ENCODE data around the gene AGER. TPM values are rescaled to one million over a fixed set of nuclear protein-coding genes. Genes with fewer than 3 reads are reported as not detected.

Gene AGER
- total RNA-seq, 1 experiment from 2014 or later, result 14.3 TPM

DNA sequence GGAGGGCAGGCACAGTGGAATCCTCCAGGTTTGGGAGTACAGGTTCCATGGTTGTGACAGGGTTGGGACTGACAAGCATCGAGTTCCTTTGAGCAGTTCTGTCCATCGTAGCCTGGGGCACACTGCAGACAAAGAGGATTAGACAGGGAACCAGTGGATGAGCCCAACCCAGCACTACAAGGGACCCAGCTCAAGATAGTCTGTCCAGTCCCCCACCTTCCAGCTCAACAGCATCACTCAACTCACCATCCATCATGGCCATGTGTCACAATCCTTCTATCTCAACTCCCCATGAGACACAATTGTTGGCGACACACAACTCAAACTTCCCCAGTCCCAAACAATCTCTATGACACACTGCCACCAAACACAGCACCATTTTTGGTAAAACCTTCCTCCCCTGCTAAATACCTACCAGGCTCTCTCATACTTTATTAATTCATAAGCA lies 20.2 kb upstream of the AGER start:
- H3K4me2 ChIP-seq (ENCODE audit: insufficient read depth, insufficient read length, low read length), result no peak overlapping the region
- H3T11ph ChIP-seq (ENCODE audit: low read length), result no peak overlapping the region
- H3K9ac ChIP-seq (ENCODE audit: extremely low read depth, insufficient read length, low read length), result no peak overlapping the region
- H3K27me3 ChIP-seq (ENCODE audit: insufficient read depth, low read length), result no peaks in the 10 kb centered on the region
- H3K4me3 Mint-ChIP-seq, result peak overlapping the region in 1 of 2 experiments; percentile 17; a peak in 1 of 5 replicates
- H3K23me2 ChIP-seq (ENCODE audit: insufficient read length, low read depth, low read length, poor library complexity, severe bottlenecking), result no peaks in the 10 kb centered on the region
- no peaks in the 10 kb centered on the region for H3K79me1 ChIP-seq (ENCODE audit: insufficient read depth, low read depth, low read length, poor library complexity, severe bottlenecking)
- no peak overlapping the region for H3K27ac ChIP-seq (ENCODE audit: insufficient read length, low read depth, low read length)
- no peak overlapping the region for H2BK120ac ChIP-seq (ENCODE audit: low read depth, low read length, poor library complexity, severe bottlenecking)
- WGBS (ENCODE audit: extremely low coverage, insufficient read length, low lambda C conversion rate), result no CpG with 5 or more reads among the region's 3 CpGs
- H3K14ac ChIP-seq (ENCODE audit: insufficient read depth, low read length), result no peak overlapping the region
- no peak overlapping the region for H3K56ac ChIP-seq (ENCODE audit: insufficient read length, low read depth, low read length)
- no peak overlapping the region for H2AK5ac ChIP-seq (ENCODE audit: insufficient read length, low read length)
- no peaks in the 10 kb centered on the region for H3K36me3 Mint-ChIP-seq (ENCODE audit: insufficient read depth in 1 of 3, low read depth in 3 of 3)
- H3K27ac Mint-ChIP-seq, result no peak overlapping the region
- H3K4me1 ChIP-seq (ENCODE audit: insufficient read depth, low read length), result no peaks in the 10 kb centered on the region
- no peaks in the 10 kb centered on the region for H3K9me3 ChIP-seq (ENCODE audit: control insufficient read depth, low read depth, low read length)
- H2BK12ac ChIP-seq (ENCODE audit: insufficient read length, low read depth, low read length), result no peak overlapping the region
- H3K4ac ChIP-seq (ENCODE audit: low read depth, low read length), result no peak overlapping the region
- no peak for DNase-seq
- no peak overlapping the region for H4K8ac ChIP-seq (replicated peaks; ENCODE audit: insufficient read length, low read depth, low read length)
- no peak overlapping the region for H2BK20ac ChIP-seq (ENCODE audit: low read depth, low read length, poor library complexity, severe bottlenecking)
- H3K23ac ChIP-seq (ENCODE audit: insufficient read length, low read depth, low read length), result no peak overlapping the region
- H4K20me1 ChIP-seq (ENCODE audit: control insufficient read depth, insufficient read depth, insufficient read length), result no peaks in the 10 kb centered on the region
- no peak overlapping the region for H3K18ac ChIP-seq (ENCODE audit: insufficient read length, low read depth, low read length)
- peaks cover 9% of the 10 kb centered on the region for H3K27me3 Mint-ChIP-seq (ENCODE audit: low read depth)
- no peak overlapping the region for H2BK15ac ChIP-seq (ENCODE audit: low read depth, low read length)
- peaks cover 0 to 3% of the 10 kb centered on the region in 2 experiments; a peak in 2 of 5 replicates for H3K9me3 Mint-ChIP-seq
- TF ChIP-seq, protein P1, sequence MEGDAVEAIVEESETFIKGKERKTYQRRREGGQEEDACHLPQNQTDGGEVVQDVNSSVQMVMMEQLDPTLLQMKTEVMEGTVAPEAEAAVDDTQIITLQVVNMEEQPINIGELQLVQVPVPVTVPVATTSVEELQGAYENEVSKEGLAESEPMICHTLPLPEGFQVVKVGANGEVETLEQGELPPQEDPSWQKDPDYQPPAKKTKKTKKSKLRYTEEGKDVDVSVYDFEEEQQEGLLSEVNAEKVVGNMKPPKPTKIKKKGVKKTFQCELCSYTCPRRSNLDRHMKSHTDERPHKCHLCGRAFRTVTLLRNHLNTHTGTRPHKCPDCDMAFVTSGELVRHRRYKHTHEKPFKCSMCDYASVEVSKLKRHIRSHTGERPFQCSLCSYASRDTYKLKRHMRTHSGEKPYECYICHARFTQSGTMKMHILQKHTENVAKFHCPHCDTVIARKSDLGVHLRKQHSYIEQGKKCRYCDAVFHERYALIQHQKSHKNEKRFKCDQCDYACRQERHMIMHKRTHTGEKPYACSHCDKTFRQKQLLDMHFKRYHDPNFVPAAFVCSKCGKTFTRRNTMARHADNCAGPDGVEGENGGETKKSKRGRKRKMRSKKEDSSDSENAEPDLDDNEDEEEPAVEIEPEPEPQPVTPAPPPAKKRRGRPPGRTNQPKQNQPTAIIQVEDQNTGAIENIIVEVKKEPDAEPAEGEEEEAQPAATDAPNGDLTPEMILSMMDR (conservative IDR thresholded peaks at IDR 0.05), result no peak
- H3K79me2 ChIP-seq (ENCODE audit: insufficient read depth, low read length), result no peaks in the 10 kb centered on the region
- no peak overlapping the region for H4K91ac ChIP-seq (ENCODE audit: insufficient read length, low read depth, low read length)
- H4K5ac ChIP-seq (ENCODE audit: insufficient read length, low read depth, low read length), result no peak overlapping the region
- H3K4me1 Mint-ChIP-seq, result peaks cover 0 to 2% of the 10 kb centered on the region in 2 experiments; a peak in 2 of 4 replicates
- H2AFZ ChIP-seq (ENCODE audit: low read length), result no peak overlapping the region
- no peak overlapping the region for H2BK5ac ChIP-seq (ENCODE audit: insufficient read length, low read length)
